Trophoblast cell (in vitro differentiated cells and primary cell): ENCODE results near the gene ELP4.

Experiments
- DNase-seq, 2 donors: peaks; one replicate each; pipeline ENCODE4 v3.0.0-alpha.2; 2016
- H2AFZ ChIP-seq: 2 replicates; pipeline ENCODE4 v1.6.1; 2013; ENCODE audit warnings: low read length, moderate library complexity, mild to moderate bottlenecking; ENCODE audit not compliant: insufficient read depth, poor library complexity
- H2AK5ac ChIP-seq: 2 replicates; pipeline ENCODE4 v1.6.1; 2013; ENCODE audit warnings: mild to moderate bottlenecking, low read length
- H2BK120ac ChIP-seq: 2 replicates; pipeline ENCODE4 v1.6.1; 2013; ENCODE audit warnings: low read length, mild to moderate bottlenecking, moderate library complexity; ENCODE audit not compliant: insufficient read depth, poor library complexity
- H2BK12ac ChIP-seq: 2 replicates; pipeline ENCODE4 v1.6.1; 2013; ENCODE audit warnings: mild to moderate bottlenecking, low read length, moderate library complexity
- H2BK5ac ChIP-seq: 2 replicates; pipeline ENCODE4 v1.6.1; 2013; ENCODE audit warnings: low read length, low read depth, moderate library complexity, mild to moderate bottlenecking; ENCODE audit not compliant: poor library complexity
- H3K14ac ChIP-seq: 2 replicates; pipeline ENCODE4 v1.6.1; 2013; ENCODE audit warnings: mild to moderate bottlenecking, low read length
- H3K18ac ChIP-seq: 2 replicates; pipeline ENCODE4 v1.6.1; 2013; ENCODE audit warnings: mild to moderate bottlenecking, low read length
- H3K23ac ChIP-seq: 2 replicates; pipeline ENCODE4 v1.6.1; 2013; ENCODE audit warnings: low read length
- H3K27ac ChIP-seq: 2 replicates; pipeline ENCODE4 v1.5.1; 2013; ENCODE audit warnings: low read depth, mild to moderate bottlenecking, inconsistent platforms, low read length, moderate library complexity
- H3K27me3 ChIP-seq: 2 replicates; pipeline ENCODE4 v1.6.1; 2013; ENCODE audit warnings: inconsistent platforms, mild to moderate bottlenecking, low read length, moderate library complexity; ENCODE audit not compliant: insufficient read depth
- H3K36me3 ChIP-seq, 2 experiments: 1 replicate in 1 of 2; 2 replicates in 1 of 2; pipeline ENCODE4 v1.6.1; 2013; ENCODE audit warnings: low read length in 2 of 2, mild to moderate bottlenecking in 2 of 2, moderate library complexity in 1 of 2; ENCODE audit not compliant: insufficient read depth in 2 of 2, control insufficient read depth in 1 of 2
- H3K4ac ChIP-seq: 2 replicates; pipeline ENCODE4 v1.6.1; 2013; ENCODE audit warnings: low read depth, mild to moderate bottlenecking, low read length, moderate library complexity
- H3K4me1 ChIP-seq, 2 experiments: 1 replicate in 1 of 2; 2 replicates in 1 of 2; pipeline ENCODE4 v1.6.1; 2013; ENCODE audit warnings: low read length in 2 of 2, mild to moderate bottlenecking in 2 of 2, moderate library complexity in 1 of 2; ENCODE audit not compliant: insufficient read depth in 2 of 2, control insufficient read depth in 1 of 2
- H3K4me2 ChIP-seq: 2 replicates; pipeline ENCODE4 v1.6.1; 2013; ENCODE audit warnings: inconsistent platforms, mild to moderate bottlenecking, low read length, moderate library complexity
- H3K4me3 ChIP-seq: 2 replicates; pipeline ENCODE4 v1.5.1; 2013; ENCODE audit warnings: mild to moderate bottlenecking, low read depth, low read length, inconsistent platforms
- H3K79me1 ChIP-seq: one replicate; pipeline ENCODE4 v1.6.1; 2013; ENCODE audit warnings: low read length
- H3K79me2 ChIP-seq: 2 replicates; pipeline ENCODE4 v1.6.1; 2013; ENCODE audit warnings: low read length, mild to moderate bottlenecking; ENCODE audit not compliant: control insufficient read depth, insufficient read depth, poor library complexity
- H3K9ac ChIP-seq: 2 replicates; pipeline ENCODE4 v1.6.1; 2013; ENCODE audit warnings: mild to moderate bottlenecking, low read length
- H3K9me3 ChIP-seq: 2 replicates; pipeline ENCODE4 v1.6.1; 2013; ENCODE audit warnings: low read depth, mild to moderate bottlenecking, control low read depth, inconsistent platforms, low read length; ENCODE audit not compliant: insufficient read depth
- H4K12ac ChIP-seq: 2 replicates; pipeline ENCODE4 v1.6.1; 2013; ENCODE audit warnings: low read depth, mild to moderate bottlenecking, low read length, moderate library complexity
- H4K8ac ChIP-seq: 2 replicates; pipeline ENCODE4 v1.6.1; 2013; ENCODE audit warnings: low read depth, mild to moderate bottlenecking, low read length, moderate library complexity
- H4K91ac ChIP-seq: one replicate; pipeline ENCODE4 v1.6.1; 2013; ENCODE audit warnings: low read depth, mild to moderate bottlenecking, low read length, moderate library complexity
- WGBS: extraction: QIAGEN DNeasy Blood & Tissue Kit; methylation state at CpG from one replicate; pipeline ENCODE4 v1.1.7; 2013; ENCODE audit warnings: missing lambda C conversion rate; ENCODE audit not compliant: insufficient read length, insufficient coverage; ENCODE audit errors: extremely low coverage; 5-methylcytosine and 5-hydroxymethylcytosine counted together

The ELP4 gene

DNA sequence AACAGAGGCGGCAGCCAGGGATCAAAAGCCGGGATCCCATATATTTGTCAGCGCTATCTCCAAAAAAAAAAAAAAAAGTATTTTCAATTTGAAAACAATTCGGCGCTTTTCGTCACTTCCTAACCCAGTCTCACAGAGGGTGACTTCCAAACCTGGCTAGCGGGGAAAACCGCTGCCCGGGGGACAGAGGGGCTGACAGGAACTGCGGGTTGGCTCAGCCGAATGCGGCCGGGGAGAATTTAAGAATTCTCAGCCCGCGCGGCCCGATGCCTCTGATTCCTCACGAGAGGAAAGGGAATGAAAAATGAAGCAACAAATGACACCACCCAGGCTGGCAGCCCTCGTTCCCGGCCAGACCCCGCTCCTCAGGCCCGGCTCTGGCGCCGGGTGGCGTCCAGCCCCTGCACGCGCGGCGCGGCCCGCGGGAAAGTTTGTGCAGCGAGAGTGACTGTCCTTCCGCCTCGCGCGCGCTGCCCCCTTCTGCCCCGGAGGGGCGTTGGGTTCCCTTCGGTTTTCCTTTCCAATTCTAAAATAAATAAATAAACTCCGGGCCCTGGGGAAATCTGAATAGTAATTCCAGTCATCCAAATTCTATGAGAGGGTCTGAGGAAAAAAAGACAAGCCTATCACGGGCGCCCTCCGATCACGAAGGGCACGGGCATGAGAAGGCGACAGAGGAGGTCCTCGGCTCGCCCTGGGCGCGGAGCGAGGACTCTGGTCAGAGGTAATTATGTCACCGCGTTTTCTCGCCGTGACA lies 306.3 kb downstream of the ELP4 start:
- H3K14ac ChIP-seq, result no peak overlapping the region
- WGBS, result no CpG with 5 or more reads among the region's 57 CpGs
- no peaks in the 10 kb centered on the region for H3K79me1 ChIP-seq
- H2AFZ ChIP-seq, result no peak overlapping the region
- H4K91ac ChIP-seq, result no peak overlapping the region
- H3K4me1 ChIP-seq, result peaks cover 14 to 21% of the 10 kb centered on the region in 2 experiments
- H3K23ac ChIP-seq, result no peak overlapping the region
- no peaks in the 10 kb centered on the region for H3K79me2 ChIP-seq
- no peak overlapping the region for H2BK5ac ChIP-seq
- H3K4me2 ChIP-seq, result peak overlapping the region; percentile 10
- peaks cover 97% of the 10 kb centered on the region for H3K27me3 ChIP-seq
- no peak overlapping the region for H3K9ac ChIP-seq
- H2BK120ac ChIP-seq, result no peak overlapping the region
- no peak overlapping the region for H3K4me3 ChIP-seq
- H2AK5ac ChIP-seq, result no peak overlapping the region
- no peak overlapping the region for H3K27ac ChIP-seq
- H3K4ac ChIP-seq, result no peak overlapping the region
- H3K9me3 ChIP-seq, result peaks cover 8% of the 10 kb centered on the region
- no peaks in the 10 kb centered on the region for H3K36me3 ChIP-seq
- H4K12ac ChIP-seq, result no peak overlapping the region
- H2BK12ac ChIP-seq, result no peak overlapping the region
- H3K18ac ChIP-seq, result no peak overlapping the region
- peak in 1 of 2 donors; percentile 16 for DNase-seq
- no peak overlapping the region for H4K8ac ChIP-seq

GRCh38 chr11:31816468-31817053 lies 307.0 kb downstream of the ELP4 start:
- Histone ChIP-seq H3K4ac (no peak overlapping the region), H4K91ac (no peak overlapping the region), H3K36me3 (no peaks in the 10 kb centered on the region), H4K12ac (no peak overlapping the region), H3K27me3 (peaks cover 91% of the 10 kb centered on the region), H2AK5ac (no peak overlapping the region), H3K4me1 (peaks cover 8 to 16% of the 10 kb centered on the region in 2 experiments), H3K18ac (no peak overlapping the region), H3K79me2 (no peaks in the 10 kb centered on the region), H2AFZ (no peak overlapping the region), H3K14ac (no peak overlapping the region), H3K9ac (no peak overlapping the region), H2BK12ac (no peak overlapping the region), H3K4me3 (no peak overlapping the region), H3K23ac (no peak overlapping the region), H2BK120ac (no peak overlapping the region), H4K8ac (no peak overlapping the region), H3K4me2 (no peak overlapping the region), H2BK5ac (no peak overlapping the region), H3K79me1 (no peaks in the 10 kb centered on the region), H3K27ac (no peak overlapping the region), H3K9me3 (peaks cover 5% of the 10 kb centered on the region)
- DNase-seq, result no peak
- no CpG with 5 or more reads among the region's 40 CpGs for WGBS

DNA sequence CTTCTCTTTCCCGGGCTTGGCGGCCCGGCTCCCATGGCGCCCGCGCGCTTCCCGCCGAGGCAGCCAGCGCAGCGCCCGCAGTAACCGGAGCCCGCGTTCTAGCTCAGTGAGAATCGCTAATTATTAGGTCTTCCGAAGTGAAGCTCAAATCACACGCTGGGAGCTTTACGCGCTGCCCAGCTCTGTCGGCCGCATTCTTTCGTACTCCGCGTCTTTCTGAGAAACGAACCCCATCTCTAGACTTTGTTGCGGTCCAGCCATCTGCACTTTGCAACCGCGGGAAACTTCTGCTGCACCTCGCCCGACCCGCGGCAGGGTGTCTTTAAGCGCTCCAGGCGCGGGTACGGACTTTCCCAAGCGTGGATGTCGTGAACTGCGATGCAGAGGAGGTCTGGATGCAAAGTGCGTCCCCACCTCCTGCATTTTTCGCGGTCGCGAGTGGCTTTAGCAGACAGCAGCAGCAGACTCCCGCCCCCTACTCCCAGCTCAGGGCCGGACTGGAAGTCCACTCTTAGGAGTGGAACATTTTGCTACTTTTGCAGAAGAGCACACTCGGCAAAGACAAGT lies 307.6 kb downstream of the ELP4 start:
- Histone ChIP-seq H3K23ac (no peak overlapping the region), H4K91ac (no peak overlapping the region), H4K8ac (no peak overlapping the region), H3K14ac (no peak overlapping the region), H3K18ac (no peak overlapping the region), H2BK120ac (no peak overlapping the region), H3K79me1 (no peaks in the 10 kb centered on the region), H3K4me1 (peaks cover 8 to 16% of the 10 kb centered on the region in 2 experiments), H3K36me3 (no peaks in the 10 kb centered on the region), H4K12ac (no peak overlapping the region), H2BK12ac (no peak overlapping the region), H3K4me3 (no peak overlapping the region), H3K4me2 (no peak overlapping the region), H3K79me2 (no peaks in the 10 kb centered on the region), H2BK5ac (no peak overlapping the region), H2AFZ (no peak overlapping the region), H3K27me3 (peaks cover 91% of the 10 kb centered on the region), H2AK5ac (no peak overlapping the region), H3K27ac (no peak overlapping the region), H3K4ac (no peak overlapping the region), H3K9me3 (peaks cover 5% of the 10 kb centered on the region), H3K9ac (no peak overlapping the region)
- DNase-seq, result peak in 1 of 2 donors; percentile 42
- no CpG with 5 or more reads among the region's 48 CpGs for WGBS

DNA sequence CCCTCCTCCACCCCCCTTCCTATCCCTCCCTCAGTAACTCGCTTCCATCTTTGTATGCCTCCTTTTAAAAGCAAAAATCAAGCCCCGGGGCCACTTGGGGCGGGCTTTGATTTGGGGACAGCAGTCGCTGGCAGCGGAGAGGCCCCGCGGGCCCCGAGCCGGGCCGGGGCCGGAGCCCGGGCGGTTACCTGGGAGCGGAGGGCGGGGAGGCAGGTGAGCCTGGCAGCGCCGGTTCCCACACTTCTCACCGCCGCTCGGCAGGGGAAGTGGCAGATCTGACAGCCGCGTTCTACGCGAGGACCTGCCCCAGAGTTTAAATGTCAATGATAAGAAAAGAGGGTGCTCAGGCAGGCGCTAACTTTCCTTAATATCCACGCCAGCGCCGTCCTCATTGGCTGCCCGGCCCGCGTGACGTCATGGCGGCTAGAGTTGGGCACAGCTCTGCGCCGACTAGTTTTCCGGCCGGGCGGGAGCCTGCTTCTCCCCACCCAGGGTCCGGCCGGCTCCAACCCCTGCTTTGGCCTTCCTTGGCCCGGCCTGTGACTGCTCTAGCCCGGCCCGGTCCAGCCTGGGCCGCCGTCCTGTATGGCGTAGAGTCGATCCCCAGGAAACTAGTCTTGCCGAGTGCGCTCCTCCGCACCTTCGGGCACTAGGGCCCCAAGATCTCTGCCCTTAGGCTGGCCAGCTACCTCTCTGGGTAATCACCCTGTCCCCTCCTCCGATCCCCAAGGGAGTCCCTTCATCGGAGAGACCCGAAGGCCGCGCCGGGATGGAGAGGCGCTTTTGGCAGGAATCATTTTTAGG lies 308.3 kb downstream of the ELP4 start:
- H3K27me3 ChIP-seq, result peaks cover 91% of the 10 kb centered on the region
- H3K4ac ChIP-seq, result no peak overlapping the region
- no peak overlapping the region for H2BK12ac ChIP-seq
- H2AFZ ChIP-seq, result peak overlapping the region; percentile 35
- H4K12ac ChIP-seq, result no peak overlapping the region
- peak overlapping the region; percentile 50 for H3K4me2 ChIP-seq
- no peak overlapping the region for H3K4me3 ChIP-seq
- H3K9ac ChIP-seq, result no peak overlapping the region
- no peaks in the 10 kb centered on the region for H3K79me2 ChIP-seq
- H2AK5ac ChIP-seq, result no peak overlapping the region
- H4K91ac ChIP-seq, result no peak overlapping the region
- peaks cover 9% of the 10 kb centered on the region for H3K9me3 ChIP-seq
- H2BK120ac ChIP-seq, result no peak overlapping the region
- no peak overlapping the region for H2BK5ac ChIP-seq
- H3K36me3 ChIP-seq, result no peaks in the 10 kb centered on the region
- no CpG with 5 or more reads among the region's 58 CpGs for WGBS
- no peak overlapping the region for H3K18ac ChIP-seq
- H3K27ac ChIP-seq, result no peak overlapping the region
- H3K79me1 ChIP-seq, result no peaks in the 10 kb centered on the region
- peaks cover 6 to 11% of the 10 kb centered on the region in 2 experiments for H3K4me1 ChIP-seq
- no peak overlapping the region for H3K14ac ChIP-seq
- H4K8ac ChIP-seq, result no peak overlapping the region
- H3K23ac ChIP-seq, result no peak overlapping the region
- DNase-seq, result no peak
